ENCODE measurements around the gene COL4A2.

COL4A2 gene

DNA sequence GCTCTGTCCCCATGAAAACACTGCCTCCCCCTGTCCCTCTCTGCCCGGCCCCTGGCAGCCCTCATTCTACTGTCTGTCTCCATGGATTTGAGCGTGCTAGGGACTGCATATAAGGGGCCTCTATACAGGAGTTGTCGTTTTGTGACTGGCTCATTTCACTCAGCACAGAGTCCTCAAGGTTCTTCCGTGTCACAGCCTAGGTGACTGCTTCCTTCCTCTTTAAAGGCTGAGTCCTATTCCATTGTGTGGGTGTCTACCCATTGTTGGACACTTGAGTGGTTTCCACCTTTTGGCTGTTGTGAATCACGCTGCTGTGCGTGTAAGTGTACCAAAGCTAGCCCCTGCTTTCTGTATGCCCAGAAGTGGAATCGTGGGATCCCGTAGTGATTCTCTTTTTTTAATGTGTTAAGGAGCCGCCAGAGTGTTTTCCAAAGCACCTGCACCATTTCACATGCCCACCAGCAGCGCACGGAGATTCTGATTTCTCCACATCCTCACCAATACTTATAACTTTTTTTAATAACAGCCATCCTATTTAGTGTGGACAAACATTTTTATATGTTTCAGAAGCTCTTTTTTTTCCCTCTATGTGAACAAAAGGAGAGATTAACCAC lies 116.7 kb downstream of the COL4A2 start:
- no peak for DNase-seq

DNA sequence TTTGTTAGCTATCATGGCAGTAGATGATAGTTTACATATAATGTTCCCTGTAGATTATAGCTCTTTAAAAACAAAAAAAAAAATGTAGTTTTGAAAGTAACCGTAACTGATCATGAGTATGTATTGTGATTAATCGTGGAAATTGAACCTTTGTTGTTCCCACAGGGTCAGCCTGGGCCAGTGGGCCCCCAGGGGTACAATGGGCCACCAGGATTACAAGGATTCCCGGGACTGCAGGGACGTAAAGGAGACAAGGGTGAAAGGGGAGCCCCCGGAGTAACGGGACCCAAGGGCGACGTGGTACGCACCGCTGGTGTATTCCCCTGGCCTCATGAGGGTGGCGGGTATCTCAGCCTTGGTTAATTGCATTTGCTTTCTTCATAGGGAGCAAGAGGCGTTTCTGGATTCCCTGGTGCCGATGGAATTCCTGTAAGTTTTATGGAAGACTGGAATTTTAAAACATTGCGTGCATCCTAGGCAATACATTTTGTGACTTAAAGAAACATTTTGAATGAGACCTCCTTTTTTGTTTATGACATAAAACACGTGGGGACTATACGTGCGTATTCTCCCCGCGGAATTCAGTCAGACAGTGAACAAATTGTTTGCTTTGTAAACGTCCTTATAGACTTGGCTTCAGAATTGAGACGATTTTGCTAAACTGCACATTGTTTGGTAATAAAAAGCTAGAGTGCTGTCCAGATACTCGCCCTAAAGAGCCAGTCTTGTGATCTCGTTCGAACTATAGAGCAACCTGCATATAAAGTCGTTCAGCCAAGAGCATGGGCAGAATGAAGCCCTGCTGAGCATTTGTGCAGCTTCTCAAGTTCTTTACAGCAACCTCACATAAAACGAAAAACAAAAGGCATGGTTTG lies 117.7 kb downstream of the COL4A2 start:
- no peak for DNase-seq

DNA sequence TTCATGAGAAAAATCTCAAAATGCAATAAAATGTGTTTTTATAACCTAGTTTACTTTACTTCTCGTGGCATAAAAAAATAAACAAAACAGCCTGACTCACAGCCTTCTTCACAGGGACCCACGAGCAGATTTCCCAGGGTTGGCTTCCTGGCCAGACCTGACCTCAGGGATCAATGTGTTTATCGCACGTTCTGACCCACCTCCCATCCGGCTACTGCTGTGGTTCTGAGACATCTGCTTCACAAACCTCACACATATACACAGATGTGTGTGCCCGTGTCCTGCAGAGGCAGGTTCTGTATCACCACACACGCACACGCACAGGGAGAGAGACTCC lies 118.3 kb downstream of the COL4A2 start:
- no peak for DNase-seq

DNA sequence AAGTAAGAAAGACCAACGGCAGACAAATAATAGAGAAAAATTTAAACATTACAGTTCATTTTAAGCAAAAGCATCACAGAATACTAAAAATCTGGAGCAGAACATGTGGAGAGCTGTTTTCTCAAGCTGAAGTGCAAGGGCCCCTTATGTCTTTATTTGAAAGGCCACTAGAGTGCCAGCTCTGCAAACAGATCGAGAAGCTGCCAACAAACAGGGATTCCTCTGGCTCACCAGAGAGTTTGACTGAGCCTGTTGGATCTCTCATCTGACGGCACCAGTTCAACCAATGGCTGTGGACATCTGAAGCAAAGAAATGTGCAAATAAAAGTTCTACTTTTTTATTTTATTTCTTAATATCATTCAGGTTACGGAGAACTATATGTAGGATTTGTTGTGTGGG lies 119.7 kb downstream of the COL4A2 start:
- DNase-seq = no peak

DNA sequence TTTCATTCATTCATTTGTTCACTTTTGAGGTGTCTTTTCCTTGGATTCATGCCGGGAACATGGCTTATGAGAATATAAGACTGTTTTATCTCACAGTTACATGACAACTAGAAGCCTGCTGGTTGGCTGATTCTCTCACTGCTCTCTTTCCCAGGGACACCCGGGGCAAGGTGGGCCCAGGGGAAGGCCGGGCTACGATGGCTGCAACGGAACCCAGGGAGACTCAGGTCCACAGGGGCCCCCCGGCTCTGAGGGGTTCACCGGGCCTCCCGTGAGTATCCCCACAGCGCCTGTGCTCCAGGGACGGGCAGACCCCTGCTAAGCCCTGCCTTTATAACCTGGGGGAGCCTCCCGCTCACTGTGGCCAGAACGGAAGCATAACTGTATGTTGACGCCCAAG lies 121.2 kb downstream of the COL4A2 start:
- DNase-seq = no peak

DNA sequence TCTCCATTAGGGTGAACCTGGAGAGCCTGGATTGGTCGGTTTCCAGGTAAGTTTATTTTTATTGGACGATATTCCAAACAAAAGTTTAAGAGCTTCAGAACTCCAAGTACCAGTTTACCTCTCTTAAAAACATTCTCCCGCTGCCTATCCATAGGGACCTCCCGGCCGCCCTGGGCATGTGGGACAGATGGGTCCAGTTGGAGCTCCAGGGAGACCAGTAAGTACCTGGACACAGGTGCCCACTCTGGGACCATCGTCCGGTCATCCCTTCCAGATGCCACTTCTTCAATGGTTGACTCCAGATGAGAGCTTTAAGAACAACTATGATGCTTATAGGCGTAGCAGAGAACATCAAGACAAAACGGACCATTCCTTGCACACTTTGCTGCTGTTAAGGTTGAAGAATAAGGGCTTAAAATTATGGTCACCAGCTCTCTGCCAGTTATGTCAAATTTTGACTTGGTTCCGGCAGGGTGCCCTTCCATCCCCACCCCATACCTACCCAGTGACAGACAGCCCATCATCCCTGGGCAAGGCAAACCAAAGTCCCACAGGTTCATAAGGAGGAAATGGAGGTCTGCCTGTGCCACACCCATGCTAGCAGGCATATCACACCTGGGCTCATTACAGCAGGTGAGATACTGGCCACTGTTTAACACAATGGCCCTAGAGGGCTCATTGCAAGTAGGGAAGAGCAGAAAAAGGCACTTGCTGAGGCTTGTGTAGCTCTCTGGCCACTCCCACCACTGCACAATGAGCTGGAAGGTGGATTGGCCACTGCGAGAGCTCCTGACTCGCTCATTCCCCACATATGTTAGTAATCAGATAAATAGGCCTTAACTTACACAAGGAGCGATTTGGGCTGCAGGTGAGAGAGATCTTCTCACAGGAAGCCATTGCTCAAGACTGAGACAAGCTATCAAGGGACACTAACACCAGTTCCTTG lies 123.6 kb downstream of the COL4A2 start:
- DNase-seq = no peak

DNA sequence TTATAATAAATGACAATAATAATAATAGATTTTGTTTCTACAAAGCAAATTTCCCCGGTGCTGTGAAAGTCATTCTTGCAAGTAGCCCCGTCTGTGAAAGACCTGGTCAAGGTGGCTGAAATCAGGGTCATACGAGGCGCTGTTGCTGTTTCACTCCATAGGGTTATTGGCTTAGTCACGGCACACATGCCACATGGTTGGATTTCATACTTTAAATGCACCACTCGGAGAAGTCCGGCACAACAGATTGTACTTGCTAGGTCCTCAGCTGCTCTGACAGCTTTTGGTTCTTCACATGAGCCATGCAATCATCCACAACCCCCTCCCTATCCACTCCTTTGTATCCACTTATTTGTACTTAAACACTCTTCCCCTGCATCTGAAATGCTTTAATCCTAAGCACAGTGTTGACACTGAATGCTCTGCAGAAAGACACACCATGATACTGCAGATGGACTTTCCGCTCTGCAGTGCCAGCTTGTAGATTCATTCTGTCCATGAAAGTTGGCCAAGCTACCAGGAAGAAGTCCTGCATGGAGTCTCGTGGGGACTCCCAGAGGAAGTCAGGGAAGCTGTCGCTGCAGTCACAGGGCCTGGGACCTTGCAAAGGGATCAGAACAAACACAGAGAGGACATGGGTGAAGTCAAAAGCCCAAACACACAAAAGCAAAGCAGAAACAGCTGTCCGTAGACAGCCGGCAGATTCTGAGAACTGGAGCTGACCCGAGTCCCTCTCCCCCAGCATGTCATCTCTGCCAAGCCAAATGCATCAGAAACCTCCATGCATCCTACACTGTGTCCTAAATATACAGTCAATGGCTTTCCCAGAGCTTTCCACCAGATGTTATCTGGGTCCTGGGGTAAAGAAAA lies 124.6 kb downstream of the COL4A2 start:
- DNase-seq = no peak

DNA sequence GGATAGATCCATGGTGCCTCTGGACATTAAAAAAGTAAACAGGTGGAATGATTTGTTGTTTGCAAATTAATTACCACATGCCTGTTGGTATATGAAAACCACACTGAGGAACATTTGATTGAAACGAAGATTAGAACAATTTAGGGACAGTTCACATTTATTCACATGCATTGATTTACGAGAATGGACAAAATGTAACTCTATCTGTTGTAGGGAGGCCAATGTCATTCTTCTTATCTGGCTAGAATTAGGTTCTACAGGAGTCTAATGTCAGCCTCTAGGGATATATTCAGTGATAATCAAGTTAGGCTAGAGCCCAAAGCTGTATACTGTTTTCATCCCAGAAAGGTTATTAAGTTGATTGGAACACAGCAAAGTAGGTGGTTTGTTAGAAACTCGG lies 125.4 kb downstream of the COL4A2 start:
- DNase-seq = no peak

DNA sequence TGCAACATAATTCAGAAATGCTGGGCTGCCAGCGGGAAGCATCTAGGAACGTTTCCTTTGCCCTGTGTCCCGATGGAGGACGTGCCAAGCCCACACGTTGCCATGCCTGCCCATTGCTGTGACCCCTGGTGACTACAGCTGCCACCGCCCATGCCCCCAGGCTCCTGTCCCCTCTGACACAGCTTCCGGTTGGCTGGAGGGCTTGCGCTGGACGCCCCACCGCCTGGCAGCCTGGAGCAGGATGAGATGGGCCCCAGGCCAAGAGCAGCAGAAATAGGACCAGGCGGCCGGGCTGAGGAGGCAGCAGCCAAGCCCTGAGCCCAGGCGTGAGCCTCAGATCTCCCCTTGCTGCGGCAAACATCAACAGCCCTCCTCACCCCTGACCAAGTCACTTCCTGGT lies 125.9 kb downstream of the COL4A2 start:
- DNase-seq = no peak

DNA sequence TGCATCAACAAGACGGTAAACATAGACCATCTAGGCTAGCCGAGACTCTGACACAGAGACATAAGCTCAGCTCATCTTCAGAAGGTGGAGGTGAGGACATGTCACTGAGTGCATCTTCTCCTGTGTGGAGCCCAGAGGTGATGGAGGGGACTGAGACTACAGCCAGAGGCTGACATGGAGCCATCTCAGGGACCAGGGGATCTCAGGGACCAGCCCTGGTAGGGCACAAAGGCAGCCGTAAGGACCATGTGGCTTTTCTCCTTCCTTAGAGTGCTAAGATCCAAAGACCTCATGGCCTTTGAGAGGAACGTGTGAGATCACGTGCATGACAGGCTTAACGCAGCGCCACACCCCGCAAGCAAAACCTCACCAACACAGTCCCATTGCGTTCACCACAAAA lies 127.5 kb downstream of the COL4A2 start:
- no peak for DNase-seq

DNA sequence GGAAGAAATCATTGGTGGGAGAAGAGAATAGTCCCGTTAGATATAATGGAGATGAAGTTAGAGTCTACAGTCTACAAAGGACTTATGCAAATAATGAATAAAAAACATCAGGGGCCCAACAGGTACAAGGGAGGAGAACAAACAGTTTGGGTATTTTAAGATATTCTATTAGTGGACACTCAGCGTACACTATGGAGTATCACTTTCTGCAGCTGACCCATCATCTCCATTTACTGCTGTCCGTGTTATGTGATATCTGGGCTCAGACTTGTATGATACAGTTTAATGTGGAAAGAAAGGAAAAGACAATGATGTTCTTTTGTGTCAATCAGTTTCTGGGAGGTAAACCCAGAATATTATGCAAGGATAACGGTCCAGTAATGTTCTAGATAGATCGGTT lies 128.2 kb downstream of the COL4A2 start:
- no peak for DNase-seq

DNA sequence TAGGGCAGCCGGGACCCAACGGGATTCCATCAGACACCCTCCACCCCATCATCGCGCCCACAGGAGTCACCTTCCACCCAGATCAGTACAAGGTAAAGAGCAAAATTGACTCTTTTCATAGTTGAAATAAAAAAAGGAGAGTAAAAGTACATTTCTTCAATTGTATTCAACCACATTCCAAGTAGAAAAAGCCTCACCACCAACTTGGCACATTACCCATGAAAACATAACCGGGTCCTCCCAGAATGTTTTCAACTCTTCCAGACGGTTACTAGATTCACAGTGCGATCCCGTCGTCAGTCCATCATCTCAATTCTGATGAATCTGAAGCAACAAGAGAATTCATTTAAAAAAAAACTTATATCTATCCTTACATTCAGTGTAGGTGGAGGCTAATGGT lies 129.2 kb downstream of the COL4A2 start:
- DNase-seq = no peak

DNA sequence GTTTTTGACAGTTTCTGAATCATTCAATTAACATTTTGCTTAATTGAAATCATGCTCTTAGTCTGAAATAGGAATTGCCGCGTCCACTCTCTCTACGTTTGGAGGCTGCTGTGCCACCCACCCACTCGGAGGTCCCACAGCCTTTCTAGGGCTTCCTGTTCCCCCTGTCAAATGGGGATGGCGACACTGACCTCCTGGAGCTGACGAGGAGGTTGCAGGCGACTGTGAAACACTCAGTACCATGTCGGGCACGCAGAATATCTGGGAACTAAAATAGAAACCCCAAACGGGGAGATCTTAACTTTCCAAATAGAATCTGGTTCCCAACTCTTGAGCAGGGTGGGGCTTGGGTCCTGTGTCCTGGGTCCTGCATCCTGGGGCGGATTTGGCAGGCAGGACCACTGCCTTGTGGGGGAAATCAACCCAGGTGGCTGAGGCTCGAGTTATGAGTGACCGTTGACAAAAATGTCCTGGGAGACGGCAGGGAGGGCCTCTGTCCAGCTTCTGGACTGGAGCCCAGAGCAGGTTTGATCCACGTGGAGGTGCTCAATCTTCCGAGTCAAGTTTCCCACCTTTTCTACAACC lies 129.8 kb downstream of the COL4A2 start:
- no peak for DNase-seq

DNA sequence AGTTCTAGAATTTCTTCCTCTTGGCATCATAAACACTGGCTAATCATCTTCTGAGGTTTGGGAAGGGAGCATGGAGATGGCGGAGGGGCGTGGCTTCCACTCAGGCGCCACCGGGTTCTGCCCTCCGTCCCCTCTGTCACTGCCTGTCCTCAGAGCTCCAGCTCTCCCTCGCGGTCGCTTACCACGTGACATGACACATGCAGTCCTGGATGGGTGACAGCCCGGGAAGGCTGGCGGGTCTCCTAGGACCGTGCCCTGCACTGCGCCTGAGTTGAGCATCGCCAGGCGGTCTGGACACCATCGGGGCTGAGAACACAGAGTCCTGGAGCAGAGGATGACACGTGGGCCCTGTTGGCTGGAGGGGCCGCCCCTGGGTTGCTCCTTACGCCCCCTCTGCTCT lies 131.1 kb downstream of the COL4A2 start:
- DNase-seq = no peak

DNA sequence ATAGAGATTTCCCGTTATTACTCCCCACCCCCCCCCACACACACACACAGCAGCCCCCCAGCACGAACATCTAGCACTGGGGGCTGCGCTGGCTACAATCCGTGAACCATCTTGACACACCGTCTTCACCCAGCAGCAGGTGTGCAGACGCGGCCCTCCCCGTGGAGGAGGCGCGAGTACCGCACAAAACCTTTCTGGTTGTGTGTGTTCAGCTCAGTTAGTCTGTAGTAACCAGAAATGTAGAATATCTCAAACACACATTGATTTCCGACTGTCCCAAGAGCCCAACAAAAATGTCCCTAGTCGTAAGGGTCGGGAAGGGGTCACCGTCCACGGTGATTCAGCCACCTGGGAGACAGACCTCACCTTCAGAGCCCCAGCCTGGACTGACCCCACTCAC lies 131.7 kb downstream of the COL4A2 start:
- DNase-seq = no peak

DNA sequence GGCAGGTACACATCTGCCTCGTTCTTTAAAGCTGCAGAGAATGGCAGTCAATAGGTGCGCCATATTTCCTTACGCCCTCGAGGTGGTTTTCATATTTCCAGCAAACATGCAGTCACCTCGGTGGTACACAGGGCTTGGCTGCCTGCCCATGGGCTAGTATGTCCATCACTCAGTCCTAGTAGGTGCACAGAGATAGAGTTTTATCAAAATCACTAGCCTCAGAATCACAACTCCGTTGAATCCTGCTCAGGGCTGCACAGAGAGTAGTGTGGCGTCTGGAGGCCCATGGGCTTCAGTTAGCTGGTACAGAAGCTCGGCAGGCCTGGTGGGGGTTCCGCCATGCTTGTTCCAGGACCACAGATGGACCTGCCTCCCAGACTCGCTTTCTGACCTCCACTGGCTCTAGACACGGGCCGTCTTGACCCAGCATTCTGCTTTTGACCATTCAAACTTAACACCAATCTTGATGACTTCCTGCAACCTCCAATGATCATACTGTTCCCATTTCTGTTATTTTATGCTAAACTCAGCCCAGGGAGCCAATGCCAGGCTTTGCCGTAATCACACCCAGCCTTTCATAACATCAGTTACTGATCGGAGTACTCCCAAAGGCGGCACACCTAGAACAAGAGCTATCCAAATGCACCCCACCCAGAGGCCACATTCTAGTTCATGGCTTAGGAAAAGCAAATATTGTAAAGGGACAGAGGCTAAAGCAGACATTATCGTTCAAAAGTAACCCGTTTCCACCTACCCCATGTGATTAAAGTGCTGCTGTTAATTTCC lies 134.1 kb downstream of the COL4A2 start:
- no peak for DNase-seq

DNA sequence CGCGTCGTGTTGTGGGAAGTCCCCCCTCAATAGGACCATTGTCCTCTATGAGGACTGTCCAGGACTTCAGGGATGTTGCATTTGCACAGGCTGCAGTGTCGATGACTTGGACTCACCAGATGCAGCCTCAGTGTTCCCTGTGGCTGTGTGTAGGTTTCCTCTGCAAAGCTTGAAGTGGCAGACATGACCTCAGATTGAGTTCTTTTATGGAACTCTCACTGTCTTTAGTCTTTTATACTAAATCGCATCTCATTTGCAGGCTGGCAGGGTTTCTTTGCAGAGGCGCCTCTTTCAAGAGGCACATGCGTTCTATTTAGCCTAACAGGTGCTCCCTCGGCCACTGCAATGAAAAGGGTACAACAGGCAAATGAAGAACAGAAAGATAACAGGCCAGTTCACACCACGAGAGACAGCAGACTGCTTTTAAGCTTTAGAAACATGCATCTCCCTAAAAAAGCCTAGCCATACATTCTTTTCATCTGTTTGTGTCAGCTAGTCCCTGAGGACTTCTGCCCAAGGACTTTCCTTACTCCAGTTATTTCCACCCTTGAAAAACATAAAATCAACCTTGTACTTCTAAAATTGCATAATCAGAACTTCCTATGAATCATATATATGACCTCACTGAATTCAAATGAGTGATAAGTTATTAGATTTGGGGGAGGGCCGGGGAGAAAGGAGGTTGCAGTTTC lies 136.0 kb downstream of the COL4A2 start:
- DNase-seq = no peak

DNA sequence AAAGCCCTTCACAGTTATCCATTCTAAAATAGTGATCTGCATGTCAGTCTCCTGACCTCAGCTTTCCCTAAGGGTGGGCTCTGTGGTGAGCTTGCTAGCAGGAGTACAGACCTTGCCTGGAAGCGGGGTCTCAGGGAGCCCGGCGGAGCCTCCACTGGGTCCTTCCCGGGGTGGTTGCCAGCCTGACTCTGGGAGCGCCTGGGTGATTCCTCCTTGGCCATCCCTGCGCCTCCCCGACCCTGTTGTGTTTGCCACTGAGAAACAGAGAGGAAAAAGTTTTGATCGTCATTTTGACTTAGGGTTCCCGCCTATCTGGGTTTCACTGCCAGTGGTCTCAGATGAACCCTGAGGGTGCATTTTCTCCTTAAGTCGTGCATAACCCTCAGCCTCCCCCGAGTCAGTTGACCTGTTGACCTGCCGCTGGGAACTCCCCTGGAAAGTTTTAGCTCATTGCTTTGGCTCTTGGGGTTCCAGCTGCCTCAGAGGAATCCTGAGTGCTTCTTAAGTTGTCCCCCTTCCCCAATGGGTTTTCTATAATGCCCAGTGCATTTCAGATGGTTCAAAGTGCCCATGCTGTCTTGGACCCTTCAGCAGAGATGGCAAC lies 136.6 kb downstream of the COL4A2 start:
- no peak for DNase-seq

DNA sequence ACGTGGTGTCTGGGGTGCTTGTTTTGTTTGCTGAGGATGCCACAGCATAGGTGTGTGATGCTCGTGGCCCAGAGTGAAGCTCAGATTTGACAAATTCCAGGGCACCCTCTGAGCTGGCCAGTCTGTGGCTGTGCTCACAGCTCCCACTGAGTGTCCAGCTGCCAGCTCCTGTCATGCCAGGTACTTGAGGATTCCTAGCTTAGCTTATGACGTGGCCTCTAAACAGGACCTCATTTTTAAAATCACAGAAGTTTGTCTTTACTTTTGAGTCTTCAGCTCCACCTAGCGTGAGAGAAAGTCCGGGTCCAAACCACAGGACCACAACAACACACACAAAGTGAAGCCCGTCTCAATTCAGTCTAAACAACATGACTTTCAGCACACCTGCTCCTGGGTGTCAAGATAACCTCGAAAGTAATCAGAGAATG lies 137.2 kb downstream of the COL4A2 start:
- DNase-seq = no peak

DNA sequence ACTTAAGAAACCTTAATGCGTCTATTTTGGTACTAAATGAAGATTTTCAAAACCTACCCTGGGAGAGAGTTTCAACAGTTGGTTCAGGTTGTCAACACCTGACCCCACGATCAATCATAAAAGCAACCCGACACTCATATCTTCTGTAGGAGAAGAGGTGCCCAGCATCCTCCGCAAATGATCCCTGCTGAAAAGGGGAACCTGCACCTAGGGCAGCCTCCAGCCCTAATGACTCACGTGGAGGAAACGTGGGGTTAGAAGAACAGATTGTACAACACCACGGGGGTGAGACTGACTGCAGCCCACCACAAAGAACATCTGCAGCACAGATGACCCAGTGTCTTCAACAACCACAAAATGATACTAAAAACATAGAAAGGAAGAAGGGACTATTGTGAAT lies 138.1 kb downstream of the COL4A2 start:
- no peak for DNase-seq
